ENCODE data around the gene MDGA2. TPM values are rescaled to one million over a fixed set of nuclear protein-coding genes. Genes with fewer than 3 reads are reported as not detected.

MDGA2 gene
- total and polyA plus RNA-seq, 2 of the 13 experiments (the other 11 are each of a cell fraction or from before 2014, with no cell fraction given), result not detected

DNA sequence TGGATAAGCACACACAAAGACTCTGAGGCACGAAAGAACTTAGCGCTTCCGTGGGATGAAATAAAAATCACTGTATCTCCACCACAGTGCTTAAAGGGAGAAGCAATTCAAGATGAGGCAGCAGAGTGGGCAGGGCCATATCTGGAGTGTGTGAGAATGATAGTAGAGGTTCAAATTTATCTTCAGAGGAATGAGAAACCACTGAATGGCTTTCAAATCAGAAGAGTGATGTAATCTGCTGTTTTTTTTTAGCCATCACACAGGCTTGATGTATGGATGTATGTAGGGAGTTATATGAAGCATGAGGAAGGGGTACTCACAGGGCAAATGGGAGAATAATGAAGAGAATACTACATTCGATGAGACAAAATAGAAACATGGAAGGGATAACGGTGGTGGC, 24.1 kb downstream of the MDGA2 start:
- WGBS (ENCODE audit: low lambda C conversion rate), result 39% methylated on average over 5 of the region's 5 CpGs
- H3K9me3 ChIP-seq (ENCODE audit: low read length), result no peaks in the 10 kb centered on the region
- no TSS peak for BruUV-seq (replicated peaks)
- H3K27ac ChIP-seq (ENCODE audit: extremely low read length, insufficient read depth, low read length), result no peak overlapping the region
- no peaks in the 10 kb centered on the region for H4K20me1 ChIP-seq (ENCODE audit: insufficient read depth, low read length)
- ChIA-PET POLR2A (no interaction called here), CTCF (ENCODE audit: low intra/inter-chr PET ratio, low total read pairs) (no interaction called here)
- intact Hi-C loops (cut with micrococcal nuclease; ENCODE audit: unreplicated experiment), result no loop called here
- no peaks in the 10 kb centered on the region for H3K79me2 ChIP-seq (ENCODE audit: insufficient read depth, low read length)
- in situ Hi-C loops (cut with HindIII; ENCODE audit: extremely low pct_ligation_motif_present, low pct_unique_long_range_greater_than_20kb), result no loop called here
- TF ChIP-seq MTF1 (CRISPR knock-in tag; IDR thresholded peaks at IDR 0.05) (no peak), PHB2 (IDR thresholded peaks at IDR 0.05; ENCODE audit: partially characterized antibody) (no peak), ZNF224 (CRISPR knock-in tag; IDR thresholded peaks at IDR 0.05) (no peak), CBX5 (CRISPR knock-in tag; IDR thresholded peaks at IDR 0.05; ENCODE audit: borderline replicate concordance) (no peak), NCOA2 (CRISPR knock-in tag; IDR thresholded peaks at IDR 0.05) (no peak), NFKB2 (CRISPR knock-in tag; IDR thresholded peaks at IDR 0.05; ENCODE audit: borderline replicate concordance) (no peak), ZNF441 (CRISPR knock-in tag; IDR thresholded peaks at IDR 0.05; ENCODE audit: borderline replicate concordance) (no peak), SATB2 (CRISPR knock-in tag; IDR thresholded peaks at IDR 0.05) (no peak), ZNF136 (CRISPR knock-in tag; IDR thresholded peaks at IDR 0.05; ENCODE audit: low read depth) (no peak), CHD4 (IDR thresholded peaks at IDR 0.05; ENCODE audit: borderline replicate concordance, low read length) (no peak), CEBPB (IDR thresholded peaks at IDR 0.05; ENCODE audit: borderline replicate concordance, low read depth, low read length) (no peak), NCOR1 (IDR thresholded peaks at IDR 0.05; ENCODE audit: borderline replicate concordance, low read length) (no peak), RXRA (CRISPR knock-in tag; IDR thresholded peaks at IDR 0.05) (no peak), MLX (CRISPR knock-in tag; IDR thresholded peaks at IDR 0.05) (no peak), AGO2 (optimal IDR thresholded peaks at IDR 0.05; ENCODE audit: low read depth, low read length) (no peak), ZNF552 (CRISPR knock-in tag; IDR thresholded peaks at IDR 0.05; ENCODE audit: borderline replicate concordance) (no peak), HOMEZ (CRISPR knock-in tag; IDR thresholded peaks at IDR 0.05; ENCODE audit: low read depth) (no peak), POLR2A (IDR thresholded peaks at IDR 0.05; ENCODE audit: insufficient read depth in 1 of 2, low read depth in 2 of 2, low read length in 2 of 2) (no peak)
- no peaks in the 10 kb centered on the region for H3K27me3 ChIP-seq (ENCODE audit: control insufficient read depth in 1 of 2, insufficient read depth in 2 of 2, low read length in 2 of 2)
- no peaks in the 10 kb centered on the region for H3K36me3 ChIP-seq (replicated peaks in 1 of 2; ENCODE audit: control insufficient read depth in 1 of 2, insufficient read depth in 2 of 2, low read length in 2 of 2)
- H3K4me2 ChIP-seq (ENCODE audit: low read depth, low read length), result no peak overlapping the region
- H3K4me1 ChIP-seq (ENCODE audit: insufficient read depth, low read length), result no peaks in the 10 kb centered on the region
- H3K9ac ChIP-seq (ENCODE audit: insufficient read depth, low read depth, low read length), result no peak overlapping the region
- DNase-seq (ENCODE audit: low spot score) (no peak), FAIRE-seq (no peak), ATAC-seq (no peak)
- H3K4me3 ChIP-seq (replicated peaks in 1 of 3; ENCODE audit: insufficient read depth in 1 of 3, low read depth in 2 of 3, low read length in 3 of 3), result no peak overlapping the region
- no peak overlapping the region for H2AFZ ChIP-seq (ENCODE audit: low read length)

Data from HepG2 (cell line).